C4-2B (cell line): ENCODE measurements around the gene FOXB2.

Source experiments
- H3K27ac ChIP-seq: fragments of 450-650 bp; 2 replicates; pipeline ENCODE4 v1.5.1; 2017
- ZFX ChIP-seq: fragments of 450-650 bp; IDR thresholded peaks from 2 replicates; pipeline ENCODE4 v1.6.1; 2017
- TF ChIP-seq, protein P1 (sequence below): fragments of 450-650 bp; conservative IDR thresholded peaks from 2 replicates; pipeline ENCODE4 v1.5.1; 2017; ENCODE audit warnings: mild to moderate bottlenecking

The FOXB2 gene

DNA sequence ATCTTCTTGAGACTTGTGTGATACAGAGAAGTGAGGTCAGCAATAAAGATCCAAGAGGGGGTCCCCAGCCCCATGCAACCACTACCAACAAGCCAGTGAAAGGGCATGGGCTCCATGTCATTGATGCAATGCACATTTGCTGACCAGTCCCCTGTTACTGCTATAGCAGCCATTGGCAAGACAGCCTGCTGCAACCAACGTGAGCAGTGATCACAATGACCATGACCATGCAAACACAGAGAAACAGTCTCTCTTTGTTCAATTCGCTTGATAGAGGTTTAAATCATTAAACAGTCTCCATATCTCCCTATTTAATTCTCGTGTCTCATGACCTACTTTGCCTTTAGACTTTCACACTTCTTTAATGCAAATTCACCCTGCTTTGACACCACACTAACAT is 30.0 kb upstream of the FOXB2 start:
- 0 out of 2 replicates have a peak overlapping the region, but pooled peaks have one; percentile 23 for H3K27ac ChIP-seq
- TF ChIP-seq, protein P1, sequence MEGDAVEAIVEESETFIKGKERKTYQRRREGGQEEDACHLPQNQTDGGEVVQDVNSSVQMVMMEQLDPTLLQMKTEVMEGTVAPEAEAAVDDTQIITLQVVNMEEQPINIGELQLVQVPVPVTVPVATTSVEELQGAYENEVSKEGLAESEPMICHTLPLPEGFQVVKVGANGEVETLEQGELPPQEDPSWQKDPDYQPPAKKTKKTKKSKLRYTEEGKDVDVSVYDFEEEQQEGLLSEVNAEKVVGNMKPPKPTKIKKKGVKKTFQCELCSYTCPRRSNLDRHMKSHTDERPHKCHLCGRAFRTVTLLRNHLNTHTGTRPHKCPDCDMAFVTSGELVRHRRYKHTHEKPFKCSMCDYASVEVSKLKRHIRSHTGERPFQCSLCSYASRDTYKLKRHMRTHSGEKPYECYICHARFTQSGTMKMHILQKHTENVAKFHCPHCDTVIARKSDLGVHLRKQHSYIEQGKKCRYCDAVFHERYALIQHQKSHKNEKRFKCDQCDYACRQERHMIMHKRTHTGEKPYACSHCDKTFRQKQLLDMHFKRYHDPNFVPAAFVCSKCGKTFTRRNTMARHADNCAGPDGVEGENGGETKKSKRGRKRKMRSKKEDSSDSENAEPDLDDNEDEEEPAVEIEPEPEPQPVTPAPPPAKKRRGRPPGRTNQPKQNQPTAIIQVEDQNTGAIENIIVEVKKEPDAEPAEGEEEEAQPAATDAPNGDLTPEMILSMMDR, result no peak
- TF ChIP-seq ZFX, result no peak

DNA sequence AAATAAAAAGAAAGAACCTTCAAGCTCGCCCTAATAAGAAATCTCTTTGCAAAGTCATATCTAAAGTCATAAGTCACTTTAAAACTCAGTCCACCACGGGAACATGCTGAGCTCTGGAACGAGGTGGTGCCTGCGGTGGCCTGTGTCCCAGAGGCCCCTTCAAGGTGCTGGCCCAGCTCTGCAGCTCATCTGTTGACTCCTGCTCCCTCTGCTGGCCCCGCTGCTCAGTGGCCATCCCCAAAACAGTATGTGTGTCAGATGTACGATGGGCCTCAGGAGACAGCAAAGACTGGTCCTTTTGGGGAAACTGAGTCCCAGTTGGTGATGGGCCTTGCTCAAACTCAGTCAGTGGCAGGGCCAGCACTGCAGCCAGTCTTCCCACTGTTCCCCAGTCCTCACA is 22.8 kb upstream of the FOXB2 start:
- TF ChIP-seq, protein P1, result peak; percentile 74
- TF ChIP-seq ZFX, result no peak

DNA sequence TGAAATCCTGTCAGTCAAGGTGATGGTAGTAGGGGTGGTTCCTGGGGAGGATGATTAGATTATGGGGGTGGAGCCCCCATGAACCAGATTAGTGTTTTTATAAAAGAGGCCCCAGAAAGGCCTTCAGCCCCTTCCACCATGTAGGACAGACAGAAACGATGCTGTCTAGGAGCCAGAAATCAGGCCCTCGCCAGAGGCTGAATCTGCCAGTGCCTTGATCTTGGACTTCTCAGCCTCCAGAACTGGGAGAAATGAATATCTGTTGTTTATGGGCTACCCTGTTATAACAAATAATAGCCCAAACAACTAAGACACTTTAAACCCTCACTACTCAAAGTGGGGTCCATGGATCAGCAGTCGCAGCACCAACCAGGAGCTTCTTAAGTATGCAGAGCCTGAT is 20.2 kb upstream of the FOXB2 start:
- no peak overlapping the region; the same call in 1 of the 2 replicates for H3K27ac ChIP-seq

More for the DNA sequence above, 22.8 kb upstream of the FOXB2 start:
- H3K27ac ChIP-seq, result no peak overlapping the region

DNA sequence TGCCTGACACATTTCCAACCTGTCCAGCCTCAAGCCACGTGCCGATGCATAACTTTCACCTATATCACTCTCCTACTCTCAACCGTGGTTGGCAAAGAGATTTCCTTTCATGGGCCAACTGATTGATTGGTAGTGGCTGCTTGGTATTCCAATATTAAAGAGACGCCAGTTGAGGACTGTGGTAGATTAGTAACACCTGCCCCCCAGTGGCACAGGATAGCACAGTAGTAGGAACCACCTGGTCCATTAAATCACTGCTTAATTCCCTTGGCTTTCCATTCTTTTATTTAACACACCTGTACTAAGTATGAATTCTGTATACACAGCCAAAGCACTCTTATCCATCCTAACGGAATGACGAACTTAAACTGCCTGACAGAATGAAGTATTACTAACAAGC is 19.1 kb upstream of the FOXB2 start:
- peak overlapping the region; percentile 11; the same call in 1 of the 2 replicates for H3K27ac ChIP-seq
- TF ChIP-seq, protein P1, result peak; percentile 23
- no peak for TF ChIP-seq ZFX

More for the DNA sequence above, 20.2 kb upstream of the FOXB2 start:
- TF ChIP-seq ZFX, result no peak
- TF ChIP-seq, protein P1, result no peak

DNA sequence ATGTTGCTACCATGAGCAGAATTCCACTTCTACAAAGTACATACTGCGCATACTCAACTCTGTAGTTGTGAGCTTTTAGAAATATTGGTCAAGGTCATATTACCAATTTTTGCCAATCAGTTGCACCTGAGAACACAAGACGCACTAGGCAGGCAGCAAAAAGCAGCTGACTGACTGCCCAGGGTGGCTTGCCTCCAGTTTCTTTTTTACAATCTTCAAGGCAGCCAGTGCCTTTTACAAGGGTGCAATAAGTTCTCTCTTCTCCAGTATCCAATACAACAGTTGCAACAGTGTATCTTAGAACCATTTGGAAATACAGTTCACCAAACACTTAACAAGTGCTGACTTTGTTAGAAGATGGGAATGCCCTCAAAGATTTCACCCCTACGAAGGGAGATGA is 16.1 kb upstream of the FOXB2 start:
- H3K27ac ChIP-seq, result peak overlapping the region; percentile 58; the same call in 1 of the 2 replicates
- TF ChIP-seq, protein P1, result no peak
- TF ChIP-seq ZFX, result no peak

DNA sequence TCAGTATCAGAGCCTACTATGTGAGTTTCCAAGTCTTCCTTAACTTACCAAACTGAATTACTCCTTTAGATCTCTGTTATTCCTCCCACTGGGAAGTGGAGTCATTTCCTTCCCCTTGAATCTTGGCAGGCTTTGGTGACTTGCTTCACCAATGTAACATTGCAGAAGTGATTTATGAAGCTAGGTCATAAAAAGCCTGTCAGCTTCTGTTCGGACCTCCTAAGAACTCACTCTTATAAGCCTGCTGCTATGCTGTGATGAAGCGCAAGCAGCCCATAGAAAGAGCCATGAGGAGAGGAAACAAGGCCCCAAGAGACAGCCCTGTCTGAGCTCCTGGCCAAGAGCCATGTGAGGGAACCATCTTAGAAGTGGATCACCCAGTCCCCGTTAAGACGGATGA is 14.2 kb upstream of the FOXB2 start:
- 0 out of 2 replicates have a peak overlapping the region, but pooled peaks have one; percentile 26 for H3K27ac ChIP-seq
- TF ChIP-seq, protein P1, result no peak
- no peak for TF ChIP-seq ZFX

DNA sequence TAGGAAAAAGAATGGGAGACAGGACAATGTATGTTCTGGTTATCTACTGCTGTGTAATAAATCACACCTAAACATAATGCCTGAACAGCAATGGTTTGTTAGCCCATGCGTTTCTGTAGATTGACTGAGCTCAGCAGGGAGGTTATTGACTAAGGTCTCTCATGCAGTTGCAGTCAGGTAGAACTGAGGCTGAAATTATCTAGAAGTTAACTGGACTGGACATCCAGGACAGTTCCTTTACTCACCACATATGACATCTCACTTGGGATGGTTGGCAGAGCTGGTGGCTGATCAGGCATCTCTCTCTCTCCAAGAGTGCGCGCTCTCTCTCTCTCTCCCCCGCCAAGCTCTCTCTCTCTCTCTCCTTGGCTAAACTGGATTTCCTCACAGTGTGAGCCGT is 8.9 kb upstream of the FOXB2 start:
- no peak for TF ChIP-seq ZFX
- TF ChIP-seq, protein P1, result no peak
- H3K27ac ChIP-seq, result peak overlapping the region; percentile 83
